B cell (primary cell): ENCODE results near the gene XRCC6. TPM values are rescaled to one million over a fixed set of nuclear protein-coding genes. Genes with fewer than 3 reads are reported as not detected.

ENCODE experiments used
- ATAC-seq: fragments of 200-7000 bp; cut with Tn5 transposase; one replicate; pipeline ENCODE4 v1.10.0; 2021; ENCODE audit warnings: low read depth, mild to moderate bottlenecking, moderate number of reproducible peaks, moderate library complexity
- CTCF ChIA-PET: fragments of 350-600 bp; sonication (Branson Sonifier 250); formaldehyde crosslinking; loops from one replicate; lab custom pipeline; 2021; ENCODE audit warnings: antibody characterized with exemption, inconsistent platforms; lab: Charles Lee
- POLR2A ChIA-PET: fragments of 350-600 bp; sonication (Branson Sonifier 250); formaldehyde crosslinking; loops from one replicate; lab custom pipeline; 2021; ENCODE audit warnings: antibody characterized with exemption; lab: Charles Lee
- DNase-seq: peaks from one replicate; pipeline ENCODE4 v3.0.0; 2013
- H2AFZ ChIP-seq: 2 replicates; pipeline ENCODE4 v1.6.1; 2012; ENCODE audit warnings: mild to moderate bottlenecking, low read depth, low read length; ENCODE audit not compliant: insufficient read depth, poor library complexity, severe bottlenecking
- H3K27ac ChIP-seq, 2 donors: 1 replicate in 1 of 2; 2 replicates in 1 of 2; pipeline ENCODE4 v1.5.1; 2012 to 2013; ENCODE audit warnings: low read length in 2 of 2, mild to moderate bottlenecking in 2 of 2, moderate library complexity in 1 of 2
- H3K27me3 ChIP-seq, 4 experiments: fragments of 200-600 bp in 1 of 4; sonication (generic) in 1 of 4; replicated peaks in 1 of 4; 1 replicate in 2 of 4; 2 replicates in 2 of 4; pipeline versions ENCODE4 v1.6.1 to v1.7.0; 2013 to 2016; ENCODE audit warnings: low read length in 3 of 4, mild to moderate bottlenecking in 2 of 4, mixed read lengths in 1 of 4, moderate library complexity in 1 of 4; ENCODE audit not compliant: insufficient read depth in 4 of 4, control insufficient read depth in 3 of 4; ENCODE audit errors: control extremely low read depth in 1 of 4
- H3K36me3 ChIP-seq, 2 experiments: replicated peaks in 1 of 2; 1 replicate in 1 of 2; 2 replicates in 1 of 2; pipeline versions ENCODE4 v1.6.1 to v1.7.1; 2013; ENCODE audit warnings: low read length in 1 of 2; ENCODE audit not compliant: insufficient read depth in 2 of 2, control insufficient read depth in 1 of 2; ENCODE audit errors: control extremely low read depth in 1 of 2, extremely low read depth in 1 of 2
- H3K4me1 ChIP-seq, 2 donors: fragments of 200-600 bp in 1 of 2; sonication (generic) in 1 of 2; 1 replicate in 1 of 2; 2 replicates in 1 of 2; pipeline versions ENCODE4 v1.5.1 to v1.6.1; 2013 to 2017; ENCODE audit warnings: low read length in 2 of 2; ENCODE audit not compliant: control insufficient read depth in 2 of 2, insufficient read depth in 2 of 2
- H3K4me2 ChIP-seq: replicated peaks from 2 replicates; pipeline ENCODE3; 2012; ENCODE audit warnings: mild to moderate bottlenecking, low read depth, low read length; ENCODE audit not compliant: poor library complexity, severe bottlenecking
- H3K4me3 ChIP-seq, 5 experiments: fragments of 200-600 bp in 1 of 5; sonication (generic) in 1 of 5; 1 replicate in 3 of 5; 2 replicates in 2 of 5; pipeline versions ENCODE4 v1.5.1 to v1.7.0; 2011 to 2016; ENCODE audit warnings: low read length in 4 of 5, mild to moderate bottlenecking in 4 of 5, low read depth in 2 of 5, control low read depth in 1 of 5, moderate library complexity in 1 of 5; ENCODE audit not compliant: insufficient read depth in 1 of 5; ENCODE audit errors: control extremely low read depth in 1 of 5, extremely low read depth in 1 of 5
- H3K79me2 ChIP-seq: fragments of 200-600 bp; sonication (generic); one replicate; pipeline ENCODE4 v1.6.0; 2016; ENCODE audit warnings: low read length; ENCODE audit not compliant: control insufficient read depth, insufficient read depth
- H3K9ac ChIP-seq: fragments of 200-600 bp; sonication (generic); 2 replicates; pipeline ENCODE4 v1.6.1; 2017; ENCODE audit warnings: mild to moderate bottlenecking, low read length, moderate library complexity
- H3K9me3 ChIP-seq, 3 donors: one replicate each; pipeline versions ENCODE4 v1.6.1 to v1.7.1; 2013; ENCODE audit warnings: low read length in 2 of 3; ENCODE audit not compliant: control insufficient read depth in 2 of 3, insufficient read depth in 1 of 3; ENCODE audit errors: control extremely low read depth in 1 of 3
- H4K20me1 ChIP-seq: 2 replicates; pipeline ENCODE4 v1.6.0; 2012; ENCODE audit warnings: mild to moderate bottlenecking, low read length; ENCODE audit not compliant: insufficient read depth, control insufficient read depth, poor library complexity, severe bottlenecking
- H3K27ac Mint-ChIP-seq: one replicate; pipeline ENCODE4 v1.8.0; 2021; ENCODE audit warnings: mixed read lengths
- H3K27me3 Mint-ChIP-seq: one replicate; pipeline ENCODE4 v1.8.0; 2021; ENCODE audit warnings: mixed read lengths
- H3K4me1 Mint-ChIP-seq: one replicate; pipeline ENCODE4 v1.8.0; 2021; ENCODE audit warnings: mixed read lengths
- H3K4me3 Mint-ChIP-seq: one replicate; pipeline ENCODE4 v1.8.0; 2021; ENCODE audit warnings: mixed read lengths
- H3K9me3 Mint-ChIP-seq: one replicate; pipeline ENCODE4 v1.8.0; 2022; ENCODE audit warnings: mixed read lengths; ENCODE audit not compliant: insufficient read depth
- CTCF ChIP-seq: fragments of 200-600 bp; IDR thresholded peaks from one replicate; pipeline ENCODE4 v1.8.0; 2022; ENCODE audit warnings: antibody characterized with exemption, mild to moderate bottlenecking
- EZH2 ChIP-seq: IDR thresholded peaks from 2 replicates; pipeline ENCODE4 v1.6.1; 2012; ENCODE audit warnings: borderline replicate concordance, low read depth, mild to moderate bottlenecking, moderate library complexity, low read length; ENCODE audit not compliant: insufficient read depth, poor library complexity, severe bottlenecking
- WGBS: methylation state at CpG from one replicate; pipeline ENCODE4 v1.1.5; 2013; ENCODE audit warnings: missing lambda C conversion rate; ENCODE audit not compliant: insufficient coverage; 5-methylcytosine and 5-hydroxymethylcytosine counted together
- intact Hi-C: fragments of 100-400 bp; cut with micrococcal nuclease; formaldehyde crosslinking; loops from one replicate; pipeline ENCODE4 v1.10.0; 2022
- polyA plus RNA-seq: library from polyadenylated mRNA; depleted of rRNA; stranded (reverse); fragments of >200 nt; gene quantifications from 2 replicates; pipeline ENCODE4 v1.2.3, GENCODE V29; 2012
- total RNA-seq, 2 donors: library from RNA; stranded (reverse); fragments of 120-200 nt in 1 of 2; gene quantifications; 1 replicate in 1 of 2; 2 replicates in 1 of 2; pipeline versions ENCODE4 v1.2.3 to v1.2.4, GENCODE V29; 2013 to 2022

XRCC6 gene
- total and polyA plus RNA-seq, 2 donors (not counting 1 experiment from before 2014, with no cell fraction given) = 55.4 to 180 TPM

GRCh38 chr22:41664490-41664889, 43.4 kb downstream of the XRCC6 start:
- Mint-ChIP-seq H3K27me3 (no peaks in the 10 kb centered on the region), H3K4me1 (peaks cover 7% of the 10 kb centered on the region), H3K27ac (no peak overlapping the region), H3K9me3 (no peaks in the 10 kb centered on the region), H3K4me3 (no peak overlapping the region)
- Histone ChIP-seq H3K4me1 (peaks cover 0 to 13% of the 10 kb centered on the region in 2 donors), H3K9ac (no peak overlapping the region), H3K36me3 (peaks cover 2 to 58% of the 10 kb centered on the region in 2 experiments), H4K20me1 (no peaks in the 10 kb centered on the region), H2AFZ (no peak overlapping the region), H3K4me2 (no peak overlapping the region), H3K9me3 (no peaks in the 10 kb centered on the region), H3K27me3 (no peaks in the 10 kb centered on the region), H3K79me2 (peaks cover 9% of the 10 kb centered on the region), H3K27ac (peak overlapping the region in 1 of 2 donors; percentile 9), H3K4me3 (no peak overlapping the region)
- DNase-seq (no peak), ATAC-seq (no peak)
- TF ChIP-seq CTCF = no peak
- TF ChIP-seq EZH2 = no peak
- CTCF ChIA-PET = interaction anchor here (1.1 kb wide), 1 partner anchor 33 kb away, joined by 3 read pairs; no protein-coding TSS in a partner anchor
- intact Hi-C loops = no loop called here
- POLR2A ChIA-PET = interaction anchor here (0.5 to 1.0 kb wide), 2 partner anchors 24 to 1255 kb away, joined by 3 to 5 read pairs; partner anchors contain the start of gene SNU13

DNA sequence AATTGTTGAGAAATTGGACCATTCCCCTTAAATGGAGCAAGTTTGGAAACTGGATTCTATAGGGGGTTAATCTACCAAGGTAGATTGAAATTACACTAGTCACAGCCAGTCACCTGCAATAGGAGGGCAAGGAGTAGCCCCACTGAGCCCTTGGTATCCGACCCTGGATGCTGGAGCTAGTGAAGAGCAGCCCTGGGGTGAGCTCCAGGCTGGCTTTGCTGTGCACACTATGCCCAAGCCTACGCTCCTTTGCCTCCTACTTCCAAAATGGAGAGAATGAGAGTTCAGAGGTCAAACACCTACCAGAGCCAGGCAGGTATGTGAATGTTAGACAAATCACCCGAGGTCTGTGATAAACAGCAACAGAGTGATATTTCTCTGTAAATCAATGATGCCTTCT, 43.9 kb downstream of the XRCC6 start:
- peaks cover 2 to 54% of the 10 kb centered on the region in 2 experiments for H3K36me3 ChIP-seq

More for the DNA sequence above, 43.9 kb downstream of the XRCC6 start:
- ChIA-PET POLR2A (interaction anchor here (0.5 kb wide), 1 partner anchor 1255 kb away, joined by 5 read pairs; no protein-coding TSS in a partner anchor), CTCF (no interaction called here)
- DNase-seq (no peak), ATAC-seq (no peak)
- Histone ChIP-seq H3K27me3 (no peaks in the 10 kb centered on the region), H3K79me2 (peaks cover 10% of the 10 kb centered on the region), H3K9ac (no peak overlapping the region), H3K9me3 (no peaks in the 10 kb centered on the region), H3K4me1 (peaks cover 0 to 13% of the 10 kb centered on the region in 2 donors), H4K20me1 (no peaks in the 10 kb centered on the region), H3K4me2 (no peak overlapping the region), H3K4me3 (no peak overlapping the region), H2AFZ (no peak overlapping the region), H3K27ac (no peak overlapping the region)
- TF ChIP-seq EZH2 = no peak
- TF ChIP-seq CTCF = no peak
- WGBS = 95% methylated on average over 2 of the region's 3 CpGs
- Mint-ChIP-seq H3K27ac (peak overlapping the region; percentile 59), H3K9me3 (no peaks in the 10 kb centered on the region), H3K27me3 (no peaks in the 10 kb centered on the region), H3K4me1 (peaks cover 7% of the 10 kb centered on the region), H3K4me3 (no peak overlapping the region)
- intact Hi-C loops = loop anchor here (5.0 kb wide), 1 partner anchor 643 kb away; no protein-coding TSS in a partner anchor
